Stimulated activated CD4-positive, alpha-beta T cell treated with anti-CD3 and anti-CD28 coated beads, Interleukin-2, amount 100 ng/mL, for 4 hours (primary cell): ENCODE results near the gene LAMP5.

Experiments used
- DNase-seq: peaks from one replicate; pipeline ENCODE4 v3.0.0-alpha.2; 2020; ENCODE audit warnings: low read depth

Gene LAMP5, protein sequence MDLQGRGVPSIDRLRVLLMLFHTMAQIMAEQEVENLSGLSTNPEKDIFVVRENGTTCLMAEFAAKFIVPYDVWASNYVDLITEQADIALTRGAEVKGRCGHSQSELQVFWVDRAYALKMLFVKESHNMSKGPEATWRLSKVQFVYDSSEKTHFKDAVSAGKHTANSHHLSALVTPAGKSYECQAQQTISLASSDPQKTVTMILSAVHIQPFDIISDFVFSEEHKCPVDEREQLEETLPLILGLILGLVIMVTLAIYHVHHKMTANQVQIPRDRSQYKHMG

GRCh38 chr20:9514461-9515213 is at the start of gene LAMP5:
Gene LAMP5 (plus strand): TSS chr20:9514590. CDS start chr20:9514853, 263 bp downstream.
- no peak for DNase-seq

GRCh38 chr20:9467995-9468394 is 46.4 kb upstream of the LAMP5 start:
- DNase-seq, result no peak

DNA sequence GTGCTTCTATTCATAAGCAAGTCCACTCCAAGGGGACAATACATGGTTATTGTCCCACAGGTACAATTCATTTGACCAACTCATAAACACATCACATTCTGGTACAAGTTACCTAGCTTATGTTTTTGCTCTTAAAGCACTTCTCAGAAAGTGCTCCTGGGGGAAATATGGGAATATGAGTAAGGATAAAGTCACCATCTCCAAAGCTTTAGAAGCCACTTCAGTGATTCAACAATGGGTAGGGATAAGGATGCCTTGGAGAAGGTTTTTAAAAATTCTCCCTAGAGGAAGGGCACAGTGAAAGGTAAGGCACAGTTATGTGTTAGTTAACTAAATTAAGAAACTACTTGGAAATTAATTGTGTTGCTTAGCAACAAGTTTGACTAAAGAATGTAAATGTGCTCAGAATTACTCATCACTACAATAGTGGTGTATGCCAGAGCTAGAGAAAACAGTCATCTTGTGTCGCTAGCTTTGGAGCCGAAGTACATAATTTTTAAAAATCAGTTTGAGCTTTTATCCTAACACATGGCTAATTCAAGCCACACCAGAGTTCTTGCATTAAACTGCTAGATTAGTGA is 39.5 kb upstream of the LAMP5 start:
- no peak for DNase-seq

DNA sequence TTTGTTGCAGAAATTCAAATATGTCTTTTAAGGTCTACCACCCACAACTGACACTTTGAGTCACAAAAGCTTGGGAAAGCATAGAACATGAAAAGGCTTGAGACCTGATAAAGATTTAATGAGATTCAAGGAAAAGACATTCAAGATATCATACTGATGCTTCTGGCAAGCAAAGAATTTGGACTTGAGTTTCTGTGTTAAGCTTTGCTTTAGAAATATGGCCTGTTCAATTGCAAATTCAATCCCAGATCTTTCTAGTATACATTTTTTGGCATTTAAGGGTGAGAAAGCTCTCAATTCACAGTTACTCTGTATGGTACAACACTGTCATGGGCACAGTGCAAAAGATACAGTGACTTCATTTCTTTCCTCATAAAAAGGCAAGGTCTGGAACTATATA is 38.9 kb upstream of the LAMP5 start:
- DNase-seq, result no peak

DNA sequence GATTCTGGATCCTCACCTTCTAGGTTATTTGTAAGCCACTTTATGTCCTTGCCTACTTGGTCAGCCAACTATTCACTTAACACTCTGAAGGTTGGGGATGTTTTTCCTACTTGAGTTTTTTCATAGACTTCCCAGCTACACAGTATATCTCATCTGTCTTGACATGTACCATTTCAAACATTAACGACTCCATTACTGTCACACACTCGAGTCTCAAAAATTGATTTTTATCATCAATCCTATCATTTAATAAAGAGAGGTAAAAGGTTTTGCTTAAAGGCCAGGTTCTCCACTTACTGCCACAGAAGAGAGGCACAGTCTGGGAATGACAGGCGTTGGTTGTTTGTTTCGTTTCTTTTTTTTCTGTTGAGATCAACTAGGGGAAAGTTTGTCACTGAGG is 38.2 kb upstream of the LAMP5 start:
- no peak for DNase-seq

GRCh38 chr20:9476637-9477036 is 37.8 kb upstream of the LAMP5 start:
- DNase-seq, result no peak

DNA sequence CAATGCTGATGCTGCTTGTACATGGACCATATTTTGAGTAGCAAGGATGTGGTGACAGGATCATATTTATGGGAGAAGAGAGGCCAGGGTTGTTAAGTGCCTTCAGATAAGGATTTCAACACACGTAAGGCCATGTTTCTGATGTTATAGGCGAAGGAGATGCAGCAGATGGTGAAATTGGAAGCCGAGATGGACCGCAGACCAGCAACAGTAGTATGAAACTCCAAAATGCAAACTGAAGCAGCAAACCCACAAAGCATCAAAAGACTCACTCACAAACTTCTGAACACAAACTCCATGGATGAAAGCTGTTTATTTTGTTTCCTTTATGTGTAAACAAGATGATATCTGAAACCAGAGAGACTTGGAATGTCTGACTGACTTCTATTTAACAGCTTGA is 35.6 kb upstream of the LAMP5 start:
- no peak for DNase-seq

GRCh38 chr20:9480066-9480465 is 34.3 kb upstream of the LAMP5 start:
- no peak for DNase-seq

- no peak for DNase-seq
Measured at GRCh38 chr20:9482180-9482579, 32.2 kb upstream of the LAMP5 start.

DNA sequence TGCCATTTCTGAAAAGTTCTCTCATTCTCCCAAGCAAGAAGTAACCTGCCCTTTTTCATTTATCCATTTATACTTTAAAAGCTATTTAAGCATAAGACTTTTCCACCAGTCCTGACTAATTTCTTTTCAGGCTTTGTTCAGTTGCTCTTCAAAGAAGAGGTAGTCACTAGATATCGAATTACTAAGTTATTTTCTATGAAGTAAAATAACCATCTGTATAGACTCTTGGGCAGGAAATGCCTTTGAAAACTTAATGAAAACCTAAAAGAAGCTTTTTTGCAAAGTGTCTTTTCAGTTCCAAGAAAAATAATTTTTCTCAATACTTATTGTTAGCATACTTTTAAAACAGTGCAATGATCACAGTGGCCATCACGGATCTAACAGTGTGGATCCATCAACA is 31.3 kb upstream of the LAMP5 start:
- no peak for DNase-seq

GRCh38 chr20:9485614-9486340 is 28.6 kb upstream of the LAMP5 start:
- no peak for DNase-seq

- DNase-seq, result no peak
Measured at GRCh38 chr20:9487231-9487630, 27.2 kb upstream of the LAMP5 start.

- DNase-seq, result no peak
Measured at GRCh38 chr20:9488063-9488462, 26.3 kb upstream of the LAMP5 start.

DNA sequence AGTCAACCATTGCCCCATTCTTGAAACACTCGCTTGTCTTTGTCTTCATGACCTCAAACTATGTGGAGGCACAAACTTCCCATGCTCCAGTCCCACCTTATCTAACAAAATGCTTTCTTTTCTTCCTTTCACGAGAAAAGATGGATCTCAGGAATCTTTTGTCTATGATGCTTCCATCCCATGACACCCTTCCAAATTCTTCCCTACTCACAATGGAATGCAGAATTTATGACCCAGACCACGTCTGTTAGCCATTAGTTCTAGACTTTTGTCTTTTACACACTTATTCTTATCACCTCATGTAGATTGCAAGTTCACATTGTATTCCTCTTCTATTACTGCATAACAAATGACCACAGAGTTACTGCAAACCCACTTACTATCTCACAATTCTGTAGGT is 24.2 kb upstream of the LAMP5 start:
- no peak for DNase-seq

DNA sequence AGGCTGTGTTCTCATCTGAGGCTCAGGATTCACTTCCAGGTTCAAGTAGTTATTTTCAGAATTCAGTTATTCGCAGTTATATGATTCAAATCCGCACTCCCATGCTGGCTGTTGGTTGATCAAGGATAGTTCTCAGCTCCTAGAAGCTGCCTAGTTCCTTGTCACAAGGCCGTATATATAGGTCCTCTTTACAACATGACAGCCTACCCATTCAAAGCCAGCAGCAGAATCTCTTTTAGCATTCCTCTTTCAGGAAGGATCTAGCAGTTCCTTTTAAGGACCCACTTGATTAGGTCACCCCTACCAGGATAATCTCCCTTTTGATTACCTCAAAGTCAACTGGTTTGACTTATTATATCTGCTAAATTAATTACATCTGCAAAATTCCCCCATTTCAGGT is 23.8 kb upstream of the LAMP5 start:
- no peak for DNase-seq

GRCh38 chr20:9491324-9491723 is 23.1 kb upstream of the LAMP5 start:
- DNase-seq, result no peak

GRCh38 chr20:9492067-9492466 is 22.3 kb upstream of the LAMP5 start:
- DNase-seq, result no peak

DNA sequence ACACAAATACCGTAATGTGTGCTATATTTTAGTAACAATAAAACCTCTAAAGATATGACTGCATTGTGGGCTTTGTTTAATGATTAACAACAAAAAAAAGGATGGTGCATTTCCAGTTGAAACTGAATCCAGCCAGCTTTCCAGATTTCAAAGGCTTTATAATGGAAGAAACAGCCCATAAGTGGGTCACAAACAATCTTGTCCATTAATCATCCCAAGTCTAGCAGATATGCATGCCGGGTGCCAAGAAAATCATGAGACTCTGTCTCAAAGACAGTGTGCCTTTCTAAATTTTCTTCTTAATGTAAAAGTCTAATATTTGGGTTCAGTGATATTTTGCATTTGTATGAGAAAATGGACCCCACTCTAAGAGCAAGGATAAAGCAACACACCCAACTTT is 20.6 kb upstream of the LAMP5 start:
- no peak for DNase-seq

DNA sequence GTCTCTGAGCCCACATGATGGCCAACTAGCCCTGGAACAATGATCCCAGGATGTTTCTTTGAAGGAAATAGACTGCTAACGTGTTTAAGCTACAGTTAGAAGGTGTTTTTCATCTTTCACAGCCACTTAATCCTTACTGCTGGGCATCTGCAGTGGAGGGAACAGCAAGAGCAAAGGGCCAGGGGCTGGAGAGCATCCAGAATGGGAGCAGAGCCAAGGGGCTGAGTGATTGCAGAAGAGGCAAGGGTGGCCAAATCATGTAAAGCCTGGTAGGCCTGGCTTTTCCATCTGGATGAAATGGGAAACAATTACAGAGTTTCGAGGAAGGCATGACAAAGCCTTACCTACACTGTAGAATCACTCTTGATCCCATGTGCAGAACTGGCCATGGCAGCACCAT is 18.7 kb upstream of the LAMP5 start:
- DNase-seq, result no peak

DNA sequence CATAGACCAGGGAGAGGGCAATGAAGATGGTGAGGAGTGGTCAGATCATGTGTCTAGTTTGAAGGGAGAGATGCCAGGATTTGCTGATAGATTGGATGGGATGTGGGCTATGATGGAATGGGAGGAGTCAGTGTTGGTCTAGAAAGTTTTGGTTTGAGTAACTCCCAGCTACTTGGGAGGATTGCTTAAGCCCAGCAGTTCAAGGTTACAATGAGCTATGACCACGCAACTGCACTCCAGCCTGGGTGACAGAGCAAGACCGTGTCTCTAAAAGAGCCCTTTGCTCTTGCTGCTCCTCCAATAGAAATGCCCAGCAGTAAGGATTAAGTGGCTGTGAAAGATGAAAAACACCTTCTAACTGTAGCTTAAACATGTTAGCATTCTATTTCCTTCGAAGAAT is 18.2 kb upstream of the LAMP5 start:
- no peak for DNase-seq

DNA sequence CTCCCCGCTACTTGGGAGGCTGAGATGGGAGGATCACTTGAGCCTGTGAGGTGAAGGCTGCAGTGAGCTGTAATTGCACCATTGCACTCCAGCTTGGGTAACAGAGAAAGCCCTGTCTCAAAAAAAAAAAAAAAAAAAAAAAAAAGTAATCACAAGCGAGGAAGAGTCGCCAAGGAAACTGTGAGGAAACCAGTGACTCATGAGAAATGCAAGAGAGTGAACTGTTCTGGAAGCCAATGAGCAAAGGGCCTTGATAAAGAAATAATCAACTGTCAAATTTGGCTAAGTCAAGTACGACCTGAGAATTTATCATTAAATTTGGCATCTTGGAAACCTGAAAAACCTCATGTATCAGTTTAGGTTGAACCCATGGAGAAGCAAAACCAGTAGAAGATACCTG is 16.1 kb upstream of the LAMP5 start:
- DNase-seq, result no peak

- no peak for DNase-seq
Measured at GRCh38 chr20:9499126-9499899, 15.1 kb upstream of the LAMP5 start.
